T47D (cell line): ENCODE measurements around the gene WIPF3.
A peak's percentile ranks its signal among the peaks of the same experiment; 100 is the strongest.

Experiments used
- DNase-seq, 2 experiments: peaks; one replicate each; pipeline versions ENCODE4 v3.0.0 to v3.0.0-alpha.2; 2011 to 2012; ENCODE audit warnings: low read depth in 1 of 2, low spot score in 1 of 2
- JUND ChIP-seq: IDR thresholded peaks from 2 replicates; pipeline ENCODE4 v1.6.1; 2012; ENCODE audit warnings: low read depth
- in situ Hi-C: cut with HindIII; loops from 2 replicates; pipeline ENCODE4 v1.10.0; 2016; ENCODE audit warnings: low sequenced_read_pairs, low pct_unique_long_range_greater_than_20kb

The WIPF3 gene

DNA sequence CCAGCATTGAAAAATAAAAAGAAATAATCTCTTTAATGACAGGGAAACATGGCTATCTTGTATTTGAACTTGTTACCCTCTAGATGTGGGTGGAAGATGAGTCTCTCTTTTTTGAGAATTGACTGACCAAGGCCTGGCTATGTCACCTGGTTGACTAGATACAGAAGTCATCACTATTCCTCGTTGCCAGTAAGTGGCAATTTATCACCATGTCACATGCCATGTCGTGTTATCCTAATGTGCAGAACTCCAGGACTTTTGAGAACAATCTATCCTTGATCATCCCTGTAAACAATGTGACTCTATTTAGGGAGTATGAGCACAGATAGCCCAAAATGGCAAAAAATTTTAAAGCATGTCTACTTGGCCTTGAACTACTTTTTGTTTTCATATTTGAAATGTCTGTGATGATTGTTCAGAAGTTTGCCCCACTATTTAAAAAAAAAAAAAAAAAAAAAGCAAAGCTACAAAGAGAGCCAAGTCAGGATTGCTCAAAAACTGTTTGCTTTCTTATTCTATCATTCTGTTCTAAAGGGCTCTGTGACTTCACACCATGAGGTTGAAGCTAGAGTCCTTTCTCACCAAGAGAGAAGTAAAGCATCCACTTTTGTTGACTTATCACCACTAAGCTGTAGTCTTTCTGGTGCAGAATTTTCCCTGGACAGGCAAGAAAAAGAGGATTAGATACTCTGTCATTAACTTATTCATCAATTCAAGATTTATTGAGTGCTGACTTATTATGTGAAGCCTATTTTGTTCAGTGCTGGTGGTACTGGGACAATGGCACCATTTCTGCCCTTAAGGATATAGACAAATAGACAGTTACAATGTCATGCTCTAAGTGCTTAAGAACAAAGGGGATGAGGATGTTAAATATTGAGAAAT lies 10.4 kb upstream of the WIPF3 start:
- DNase-seq, result no peak
- in situ Hi-C loops, result no loop called here

DNA sequence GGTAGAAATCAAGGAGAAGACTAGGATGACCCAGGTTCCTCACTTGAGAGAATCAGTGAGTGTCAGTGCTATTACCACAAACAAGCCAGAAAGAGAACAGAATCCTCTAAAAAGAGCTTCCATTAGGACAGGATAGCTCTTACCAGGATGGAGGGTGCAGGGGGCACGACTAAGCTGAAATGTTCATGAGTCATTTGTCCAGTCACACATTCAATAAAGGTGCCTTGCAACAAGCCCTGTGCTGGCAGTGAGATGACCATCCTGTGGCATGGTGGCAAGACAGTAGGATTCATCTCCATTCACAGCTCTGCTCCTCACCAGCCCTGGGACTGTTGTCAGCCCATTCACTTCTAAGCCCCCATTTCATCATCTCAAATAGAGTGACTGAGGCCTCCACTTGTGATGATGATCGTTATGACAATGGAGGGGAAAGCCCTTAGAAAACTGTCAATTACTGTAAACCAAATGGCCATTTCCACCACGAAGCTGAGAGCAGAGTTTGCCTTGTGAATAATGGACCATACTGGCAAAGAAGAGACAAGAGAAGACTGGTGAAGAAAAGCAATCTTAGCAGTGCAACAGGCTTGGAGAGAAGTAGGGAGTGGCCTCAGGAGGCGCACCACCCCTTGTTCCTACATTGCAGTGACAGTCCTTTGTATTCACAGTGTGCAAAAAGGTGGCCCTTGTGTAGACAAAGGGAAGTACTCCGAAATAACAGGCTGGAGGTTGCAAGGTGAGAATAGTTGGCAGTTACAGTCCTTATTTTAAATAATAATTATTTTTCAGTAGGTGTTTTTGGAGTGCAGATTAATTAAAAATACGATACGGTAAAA lies 9.0 kb upstream of the WIPF3 start:
- DNase-seq, result no peak
- TF ChIP-seq JUND, result no peak
- in situ Hi-C loops, result no loop called here

More for the DNA sequence above, 10.4 kb upstream of the WIPF3 start:
- TF ChIP-seq JUND, result no peak

DNA sequence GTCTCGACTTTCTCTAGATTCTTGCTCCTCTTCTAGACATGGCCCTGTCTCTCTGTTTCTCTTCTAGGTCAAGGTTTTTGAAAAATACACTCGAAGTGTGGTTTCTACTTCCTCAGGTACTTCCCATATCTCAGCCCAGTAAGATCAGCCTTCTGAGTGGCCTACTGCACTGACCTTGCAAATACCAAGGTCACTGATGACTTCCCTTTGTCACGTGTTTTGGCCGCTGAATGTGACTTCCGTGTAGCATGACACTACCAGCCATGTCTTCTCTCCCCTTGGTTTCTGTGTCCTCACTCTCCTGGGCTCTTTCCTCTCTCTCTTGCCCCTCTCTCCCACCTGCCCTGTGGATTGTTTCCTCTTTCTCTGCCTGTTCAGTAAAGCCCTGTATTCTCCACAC lies 7.9 kb upstream of the WIPF3 start:
- in situ Hi-C loops, result no loop called here
- TF ChIP-seq JUND, result no peak
- no peak for DNase-seq

DNA sequence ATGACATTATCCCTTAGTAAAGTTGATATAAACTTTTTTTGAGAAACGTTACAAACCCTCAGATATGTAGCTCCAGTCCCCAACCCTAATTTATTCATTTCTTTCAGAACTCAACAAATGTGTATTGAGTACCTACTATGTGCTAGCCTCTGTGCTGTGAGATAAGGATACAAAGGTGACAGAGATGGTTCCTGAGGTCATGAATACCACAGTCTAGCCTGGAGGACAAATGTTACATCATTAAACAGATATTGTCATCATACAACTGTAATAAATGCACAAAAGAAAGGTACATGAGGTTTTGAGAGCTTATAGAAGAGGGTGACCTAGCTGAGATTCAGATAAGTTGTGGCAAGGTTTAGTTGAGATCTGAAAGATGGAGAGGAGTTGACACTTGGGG lies 4.4 kb upstream of the WIPF3 start:
- no peak for TF ChIP-seq JUND
- in situ Hi-C loops, result no loop called here

DNA sequence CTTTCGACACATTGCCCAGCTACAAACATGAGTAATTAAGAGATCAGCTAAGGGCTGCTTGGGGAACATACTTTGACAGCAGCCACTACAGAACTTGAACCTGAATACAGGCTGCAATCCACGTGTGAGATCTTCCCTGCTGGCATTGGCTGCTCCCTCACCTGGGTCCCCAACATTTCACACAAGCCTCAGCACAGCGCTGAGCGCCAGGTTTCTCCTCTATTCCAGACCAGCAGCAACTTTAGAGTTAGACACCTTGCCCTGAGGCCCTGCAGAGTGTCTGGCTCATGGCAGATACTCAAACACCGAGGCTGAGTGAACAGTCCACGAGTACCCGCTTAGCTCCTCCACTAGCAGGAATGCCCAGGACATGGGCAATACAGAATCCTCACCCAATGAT lies 1.3 kb upstream of the WIPF3 start:
- in situ Hi-C loops, result no loop called here
- TF ChIP-seq JUND, result no peak
- DNase-seq, result no peak

More for the DNA sequence above, 4.4 kb upstream of the WIPF3 start:
- DNase-seq, result no peak

DNA sequence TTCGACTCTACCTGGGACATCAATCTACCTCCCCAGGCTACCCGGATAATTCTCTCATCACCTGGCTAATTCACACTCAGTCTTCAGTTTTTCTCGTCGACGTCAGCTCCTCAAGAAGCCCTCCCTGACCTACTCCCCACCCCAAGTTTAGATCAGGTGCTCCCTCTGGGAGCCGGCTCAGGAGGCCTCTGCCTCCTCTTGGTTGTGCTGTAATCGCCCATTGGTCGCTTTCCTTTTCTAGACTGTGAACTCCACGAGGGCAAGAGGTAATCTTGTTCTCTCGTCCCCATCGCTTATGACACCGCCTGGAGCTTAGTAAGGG lies 461 bp upstream of the WIPF3 start:
- no peak for TF ChIP-seq JUND
- DNase-seq, result no peak
- in situ Hi-C loops, result no loop called here

DNA sequence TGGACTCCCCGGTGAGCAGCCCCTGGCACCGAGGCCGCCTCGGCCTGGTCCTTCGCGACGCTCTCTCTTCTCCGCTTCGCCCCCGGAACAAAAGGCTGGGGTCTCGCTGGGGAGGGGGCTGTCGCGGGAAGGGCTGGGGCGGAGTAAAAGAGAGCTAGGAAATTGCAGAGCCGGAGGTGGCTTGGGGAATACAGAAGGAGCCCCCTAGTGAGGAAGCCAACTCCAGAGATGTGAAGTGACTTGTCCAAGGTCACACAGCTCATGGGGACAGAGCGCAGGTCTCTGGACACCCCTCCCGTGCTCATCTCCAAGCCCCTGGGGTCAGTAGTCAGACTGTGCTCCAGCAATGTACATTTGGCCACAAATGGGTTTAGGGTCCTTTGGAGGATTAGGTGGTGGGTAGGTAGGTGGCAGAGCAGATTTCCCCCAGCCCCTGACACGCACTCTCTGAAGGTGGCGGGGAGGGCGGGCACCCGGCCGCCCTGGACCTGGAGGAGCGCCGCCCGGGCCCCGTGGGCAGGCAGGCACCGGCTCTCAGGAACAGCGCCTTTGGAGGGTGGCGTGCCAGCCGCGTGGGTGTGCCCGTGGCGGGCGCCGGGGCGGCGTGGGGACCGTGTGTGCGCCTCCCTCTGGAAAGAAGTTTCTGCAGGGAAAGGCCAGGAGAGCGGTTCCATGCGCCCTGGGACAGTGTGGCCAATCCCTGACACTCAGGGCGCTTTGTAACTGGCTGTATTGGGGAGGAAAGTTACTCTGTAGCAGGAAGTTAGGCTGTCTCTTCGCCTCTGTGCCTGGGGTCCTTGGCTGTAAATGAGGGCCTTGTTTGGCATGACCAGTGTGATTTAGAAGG lies 910 bp downstream of the WIPF3 start:
- DNase-seq, result no peak
- no peak for TF ChIP-seq JUND
- in situ Hi-C loops, result no loop called here

DNA sequence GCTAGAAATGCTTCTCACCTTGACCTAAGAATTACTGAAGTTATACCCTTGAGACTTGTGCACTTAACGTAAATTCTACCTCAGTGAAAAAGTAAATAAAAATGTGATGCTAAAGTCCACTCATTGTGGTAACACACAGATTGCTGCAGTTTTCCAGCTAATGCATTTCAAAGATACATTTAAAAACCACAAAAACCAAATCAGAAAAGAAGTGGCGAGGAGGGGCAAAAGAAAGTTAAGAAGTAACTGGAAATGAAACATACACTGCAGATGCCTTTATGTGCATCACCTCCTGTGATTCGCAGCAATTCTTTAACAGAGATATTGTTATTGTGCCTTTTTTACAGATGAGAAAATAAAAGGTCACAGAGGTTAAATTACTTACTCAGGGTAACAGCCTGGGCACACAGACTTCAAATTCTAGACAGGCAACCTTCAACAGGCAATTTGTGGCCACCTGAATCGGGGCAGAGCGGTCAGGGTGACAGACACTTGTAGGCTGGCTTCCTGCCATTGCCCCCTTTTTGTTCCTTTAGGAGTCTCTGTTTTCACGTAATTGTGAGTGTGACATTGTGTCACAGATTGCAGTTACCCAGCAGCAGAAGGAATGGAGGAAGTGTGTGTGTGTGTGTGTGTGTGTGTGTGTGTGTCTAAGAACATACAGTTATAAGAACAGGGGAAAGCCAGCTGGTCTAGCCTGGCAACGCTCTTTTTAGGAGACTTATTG lies 1.9 kb downstream of the WIPF3 start:
- in situ Hi-C loops, result no loop called here
- no peak for DNase-seq
- no peak for TF ChIP-seq JUND

DNA sequence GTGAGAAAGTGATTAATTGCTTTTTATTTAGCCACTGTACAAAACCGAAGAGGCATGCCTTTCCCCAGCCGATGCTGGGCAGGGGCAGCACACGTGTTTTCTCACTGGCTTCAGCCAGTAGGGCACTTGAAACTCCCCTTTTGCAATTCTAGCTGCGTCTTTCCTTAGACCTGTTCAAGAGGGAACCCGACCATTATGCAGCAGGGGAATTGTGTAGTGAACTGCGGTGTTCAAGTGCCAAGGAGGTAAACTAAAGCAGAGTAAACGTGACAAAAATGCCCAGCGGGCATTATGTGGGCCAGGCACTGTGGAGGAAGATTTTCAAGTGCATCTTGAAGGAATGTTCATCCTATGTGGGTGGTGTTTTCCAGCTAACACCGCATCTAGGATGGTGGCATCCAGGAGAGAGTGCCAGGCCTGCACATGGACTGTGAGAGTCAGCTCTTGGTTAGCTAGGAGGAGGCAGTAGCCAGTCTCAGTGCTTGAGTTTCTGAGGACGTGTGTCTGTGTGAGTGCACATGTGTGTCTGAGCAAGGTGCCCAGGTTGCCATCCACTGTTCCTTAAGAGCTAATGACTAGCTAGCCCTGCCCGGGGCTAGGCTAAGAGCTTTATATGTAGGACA lies 3.3 kb downstream of the WIPF3 start:
- in situ Hi-C loops, result no loop called here
- DNase-seq, result peak; percentile 45 to 53
- TF ChIP-seq JUND, result no peak

DNA sequence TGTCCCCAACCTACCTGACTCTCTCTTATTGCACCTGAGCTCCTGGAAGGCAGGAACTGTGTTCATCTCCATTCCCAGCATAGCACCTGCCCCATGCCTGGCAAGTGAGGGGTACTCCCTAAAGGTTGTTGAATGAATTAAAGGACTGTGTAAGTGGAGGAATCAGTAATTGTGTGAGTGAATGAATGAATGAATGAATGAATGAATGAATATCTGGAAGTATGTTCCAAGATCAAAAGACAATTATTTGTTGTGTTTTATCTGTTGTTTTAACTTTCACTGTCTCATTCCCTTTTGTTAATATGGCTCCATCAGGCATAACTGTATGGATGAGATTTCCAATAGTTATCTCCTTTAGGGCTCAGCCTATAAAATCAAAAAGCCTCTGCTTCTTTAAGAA lies 4.0 kb downstream of the WIPF3 start:
- no peak for TF ChIP-seq JUND
- DNase-seq, result no peak
- in situ Hi-C loops, result no loop called here

DNA sequence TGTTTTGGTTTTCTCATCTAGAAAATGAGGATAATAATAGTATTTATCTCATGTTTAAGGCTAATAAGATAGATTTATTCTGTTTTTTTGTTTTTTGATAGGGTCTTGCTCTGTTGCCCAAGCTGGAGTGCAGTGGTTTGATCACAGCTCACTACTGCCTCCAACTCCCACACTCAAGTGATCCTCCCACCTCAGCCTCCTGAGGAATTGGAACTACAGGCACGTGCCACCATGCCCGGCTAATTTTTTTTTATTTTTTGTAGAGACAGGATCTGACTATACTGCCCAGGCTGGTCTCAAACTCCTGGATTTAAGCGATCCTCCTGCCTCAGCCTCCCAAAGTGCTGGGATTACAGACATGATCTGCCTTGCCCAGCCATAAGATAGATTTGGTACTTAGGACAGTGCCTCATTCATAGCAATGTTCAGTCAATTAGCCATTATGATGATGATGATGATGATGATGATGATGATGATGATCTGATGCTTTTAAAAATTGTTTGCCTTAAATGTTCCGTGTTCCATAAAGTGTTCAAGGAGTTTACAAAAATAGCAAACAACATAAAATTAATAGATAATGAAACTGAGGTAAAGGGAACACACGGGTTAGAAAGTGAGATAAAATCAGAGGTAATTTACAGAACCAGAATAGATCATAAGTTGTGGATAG lies 4.6 kb downstream of the WIPF3 start:
- in situ Hi-C loops, result no loop called here
- no peak for DNase-seq
- no peak for TF ChIP-seq JUND
